ENCODE measurements around the gene NLRP9.

NLRP9 gene

DNA sequence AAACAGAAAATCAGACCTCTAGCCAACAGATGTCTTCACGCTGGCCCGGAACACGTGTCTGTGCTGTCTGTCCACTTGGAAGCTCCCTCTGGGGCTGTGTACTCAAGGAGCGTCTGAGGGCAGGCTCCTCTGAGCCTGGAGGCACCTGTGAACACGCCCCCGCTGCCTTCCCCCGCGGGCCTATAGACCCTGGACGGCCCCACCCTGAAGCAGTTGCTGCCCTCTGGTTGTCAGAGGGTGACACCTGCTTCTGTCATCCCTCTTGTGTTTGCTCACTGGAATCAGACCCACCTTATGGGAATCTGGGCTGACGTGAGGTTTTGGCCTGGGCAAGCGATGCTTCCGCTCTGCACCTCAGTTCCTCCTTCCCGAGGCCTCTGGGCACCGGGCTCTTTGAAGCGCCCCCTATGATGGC is 44.0 kb downstream of the NLRP9 start:
- Histone ChIP-seq H3K9ac (ENCODE audit: low read depth, low read length) (no peak overlapping the region), H3K4me3 (ENCODE audit: low read length) (no peak overlapping the region), H3K4me1 (ENCODE audit: insufficient read depth, low read length) (no peaks in the 10 kb centered on the region), H3K36me3 (ENCODE audit: insufficient read depth, low read length) (peaks cover 71% of the 10 kb centered on the region), H3K27ac (ENCODE audit: low read depth, low read length) (no peak overlapping the region), H3K9me3 (ENCODE audit: insufficient read depth, low read depth, low read length) (no peaks in the 10 kb centered on the region), H3K27me3 (ENCODE audit: insufficient read depth, low read length) (no peaks in the 10 kb centered on the region)
- 95% methylated on average over 15 of the region's 15 CpGs for WGBS

GRCh38 chr19:55693336-55693974 is 44.7 kb downstream of the NLRP9 start:
- Histone ChIP-seq H3K9ac (ENCODE audit: low read depth, low read length) (no peak overlapping the region), H3K9me3 (ENCODE audit: insufficient read depth, low read depth, low read length) (no peaks in the 10 kb centered on the region), H3K4me3 (ENCODE audit: low read length) (no peak overlapping the region), H3K27ac (ENCODE audit: low read depth, low read length) (no peak overlapping the region), H3K36me3 (ENCODE audit: insufficient read depth, low read length) (peaks cover 76% of the 10 kb centered on the region), H3K4me1 (ENCODE audit: insufficient read depth, low read length) (no peaks in the 10 kb centered on the region), H3K27me3 (ENCODE audit: insufficient read depth, low read length) (no peaks in the 10 kb centered on the region)
- 95% methylated on average over 20 of the region's 20 CpGs for WGBS

DNA sequence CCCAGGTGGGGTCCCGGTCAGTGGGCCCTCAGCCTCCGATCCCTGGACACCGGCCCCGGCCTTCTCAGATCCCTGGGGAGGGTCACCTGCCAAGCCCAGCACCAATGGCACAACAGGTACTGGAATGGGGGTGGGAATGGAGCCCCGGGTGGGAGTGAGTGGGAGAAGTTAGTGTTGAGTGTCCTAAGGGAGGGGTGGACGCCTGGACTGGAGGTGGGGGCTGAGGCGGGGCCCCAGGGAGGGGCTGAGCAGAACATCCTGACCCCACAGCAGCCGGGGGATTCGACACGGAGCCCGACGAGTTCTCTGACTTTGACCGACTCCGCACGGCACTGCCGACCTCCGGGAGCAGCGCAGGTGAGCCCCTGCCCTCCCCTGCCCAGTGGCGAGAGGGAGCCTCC is 45.5 kb downstream of the NLRP9 start:
- 94% methylated on average over 19 of the region's 19 CpGs for WGBS
- Histone ChIP-seq H3K36me3 (ENCODE audit: insufficient read depth, low read length) (peaks cover 78% of the 10 kb centered on the region), H3K27me3 (ENCODE audit: insufficient read depth, low read length) (no peaks in the 10 kb centered on the region)

DNA sequence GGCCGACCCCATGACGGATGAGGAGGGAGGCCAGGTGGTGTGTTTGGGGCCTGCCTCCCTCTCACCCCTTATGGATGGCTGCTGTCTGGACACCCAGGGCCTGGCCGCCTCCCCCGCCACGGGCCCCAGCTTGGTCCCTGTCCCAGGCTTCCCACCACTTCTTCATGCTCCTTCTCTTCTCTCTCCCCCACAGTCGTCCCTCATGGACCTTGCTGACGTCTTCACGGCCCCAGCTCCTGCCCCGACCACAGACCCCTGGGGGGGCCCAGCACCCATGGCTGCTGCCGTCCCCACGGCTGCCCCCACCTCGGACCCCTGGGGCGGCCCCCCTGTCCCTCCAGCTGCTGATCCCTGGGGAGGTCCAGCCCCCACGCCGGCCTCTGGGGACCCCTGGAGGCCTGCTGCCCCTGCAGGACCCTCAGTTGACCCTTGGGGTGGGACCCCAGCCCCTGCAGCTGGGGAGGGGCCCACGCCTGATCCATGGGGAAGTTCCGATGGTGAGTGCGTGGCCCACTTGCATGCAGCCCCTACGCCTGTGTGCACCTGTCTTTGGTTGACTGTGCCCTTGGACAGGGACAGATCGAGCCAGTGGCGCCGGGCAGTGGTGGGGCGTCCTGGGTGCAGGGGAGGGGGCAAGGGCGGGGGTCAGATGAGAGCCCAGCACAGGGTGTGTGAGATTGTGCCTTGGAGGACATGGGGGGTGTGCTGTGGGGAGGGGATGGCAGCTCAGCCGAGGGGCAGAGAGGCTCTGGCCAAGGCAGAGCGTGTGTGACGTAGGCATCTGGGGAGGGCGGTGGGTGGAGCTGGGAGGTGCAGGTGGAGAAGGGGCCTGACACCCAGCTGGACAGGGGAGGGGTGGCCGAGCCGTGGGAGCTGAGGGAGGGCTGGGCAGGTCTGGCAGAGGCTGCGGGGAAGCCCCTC is 46.4 kb downstream of the NLRP9 start:
- Histone ChIP-seq H3K27ac (ENCODE audit: low read depth, low read length) (no peak overlapping the region), H3K4me1 (ENCODE audit: insufficient read depth, low read length) (no peaks in the 10 kb centered on the region), H3K9me3 (ENCODE audit: insufficient read depth, low read depth, low read length) (no peaks in the 10 kb centered on the region), H3K4me3 (ENCODE audit: low read length) (no peak overlapping the region), H3K9ac (ENCODE audit: low read depth, low read length) (no peak overlapping the region), H3K36me3 (ENCODE audit: insufficient read depth, low read length) (peaks cover 70% of the 10 kb centered on the region), H3K27me3 (ENCODE audit: insufficient read depth, low read length) (no peaks in the 10 kb centered on the region)
- 94% methylated on average over 31 of the region's 31 CpGs for WGBS

More for the DNA sequence above, 45.5 kb downstream of the NLRP9 start:
- no peaks in the 10 kb centered on the region for H3K4me1 ChIP-seq (ENCODE audit: insufficient read depth, low read length)
- H3K27ac ChIP-seq (ENCODE audit: low read depth, low read length): no peak overlapping the region
- no peaks in the 10 kb centered on the region for H3K9me3 ChIP-seq (ENCODE audit: insufficient read depth, low read depth, low read length)
- H3K9ac ChIP-seq (ENCODE audit: low read depth, low read length): no peak overlapping the region
- no peak overlapping the region for H3K4me3 ChIP-seq (ENCODE audit: low read length)

- no peak overlapping the region for H3K27ac ChIP-seq (ENCODE audit: low read depth, low read length)
- H3K9ac ChIP-seq (ENCODE audit: low read depth, low read length): no peak overlapping the region
- 95% methylated on average over 31 of the region's 31 CpGs for WGBS
- H3K4me1 ChIP-seq (ENCODE audit: insufficient read depth, low read length): no peaks in the 10 kb centered on the region
- H3K9me3 ChIP-seq (ENCODE audit: insufficient read depth, low read depth, low read length): no peaks in the 10 kb centered on the region
- no peaks in the 10 kb centered on the region for H3K27me3 ChIP-seq (ENCODE audit: insufficient read depth, low read length)
- no peak overlapping the region for H3K4me3 ChIP-seq (ENCODE audit: low read length)
- peaks cover 67% of the 10 kb centered on the region for H3K36me3 ChIP-seq (ENCODE audit: insufficient read depth, low read length)
Observed at GRCh38 chr19:55690769-55691545, 47.2 kb downstream of the NLRP9 start.

- Histone ChIP-seq H3K36me3 (ENCODE audit: insufficient read depth, low read length) (peaks cover 70% of the 10 kb centered on the region), H3K9me3 (ENCODE audit: insufficient read depth, low read depth, low read length) (no peaks in the 10 kb centered on the region), H3K9ac (ENCODE audit: low read depth, low read length) (no peak overlapping the region), H3K27me3 (ENCODE audit: insufficient read depth, low read length) (no peaks in the 10 kb centered on the region), H3K4me1 (ENCODE audit: insufficient read depth, low read length) (no peaks in the 10 kb centered on the region), H3K27ac (ENCODE audit: low read depth, low read length) (no peak overlapping the region), H3K4me3 (ENCODE audit: low read length) (no peak overlapping the region)
- WGBS: 95% methylated on average over 25 of the region's 25 CpGs
Observed at GRCh38 chr19:55690109-55690768, 48.0 kb downstream of the NLRP9 start.

- H3K9me3 ChIP-seq (ENCODE audit: insufficient read depth, low read depth, low read length): no peaks in the 10 kb centered on the region
- no peak overlapping the region for H3K9ac ChIP-seq (ENCODE audit: low read depth, low read length)
- no peaks in the 10 kb centered on the region for H3K27me3 ChIP-seq (ENCODE audit: insufficient read depth, low read length)
- 97% methylated on average over 35 of the region's 35 CpGs for WGBS
- no peak overlapping the region for H3K27ac ChIP-seq (ENCODE audit: low read depth, low read length)
- no peak overlapping the region for H3K4me3 ChIP-seq (ENCODE audit: low read length)
- H3K4me1 ChIP-seq (ENCODE audit: insufficient read depth, low read length): no peaks in the 10 kb centered on the region
- peaks cover 71% of the 10 kb centered on the region for H3K36me3 ChIP-seq (ENCODE audit: insufficient read depth, low read length)
Observed at GRCh38 chr19:55689411-55690108, 48.6 kb downstream of the NLRP9 start.

GRCh38 chr19:55688422-55689218 is 49.6 kb downstream of the NLRP9 start:
- H3K9ac ChIP-seq (ENCODE audit: low read depth, low read length): no peak overlapping the region
- no peaks in the 10 kb centered on the region for H3K27me3 ChIP-seq (ENCODE audit: insufficient read depth, low read length)
- H3K27ac ChIP-seq (ENCODE audit: low read depth, low read length): no peak overlapping the region
- H3K4me1 ChIP-seq (ENCODE audit: insufficient read depth, low read length): no peaks in the 10 kb centered on the region
- no peaks in the 10 kb centered on the region for H3K9me3 ChIP-seq (ENCODE audit: insufficient read depth, low read depth, low read length)
- H3K36me3 ChIP-seq (ENCODE audit: insufficient read depth, low read length): peaks cover 70% of the 10 kb centered on the region
- H3K4me3 ChIP-seq (ENCODE audit: low read length): no peak overlapping the region
- 89% methylated on average over 27 of the region's 27 CpGs for WGBS

DNA sequence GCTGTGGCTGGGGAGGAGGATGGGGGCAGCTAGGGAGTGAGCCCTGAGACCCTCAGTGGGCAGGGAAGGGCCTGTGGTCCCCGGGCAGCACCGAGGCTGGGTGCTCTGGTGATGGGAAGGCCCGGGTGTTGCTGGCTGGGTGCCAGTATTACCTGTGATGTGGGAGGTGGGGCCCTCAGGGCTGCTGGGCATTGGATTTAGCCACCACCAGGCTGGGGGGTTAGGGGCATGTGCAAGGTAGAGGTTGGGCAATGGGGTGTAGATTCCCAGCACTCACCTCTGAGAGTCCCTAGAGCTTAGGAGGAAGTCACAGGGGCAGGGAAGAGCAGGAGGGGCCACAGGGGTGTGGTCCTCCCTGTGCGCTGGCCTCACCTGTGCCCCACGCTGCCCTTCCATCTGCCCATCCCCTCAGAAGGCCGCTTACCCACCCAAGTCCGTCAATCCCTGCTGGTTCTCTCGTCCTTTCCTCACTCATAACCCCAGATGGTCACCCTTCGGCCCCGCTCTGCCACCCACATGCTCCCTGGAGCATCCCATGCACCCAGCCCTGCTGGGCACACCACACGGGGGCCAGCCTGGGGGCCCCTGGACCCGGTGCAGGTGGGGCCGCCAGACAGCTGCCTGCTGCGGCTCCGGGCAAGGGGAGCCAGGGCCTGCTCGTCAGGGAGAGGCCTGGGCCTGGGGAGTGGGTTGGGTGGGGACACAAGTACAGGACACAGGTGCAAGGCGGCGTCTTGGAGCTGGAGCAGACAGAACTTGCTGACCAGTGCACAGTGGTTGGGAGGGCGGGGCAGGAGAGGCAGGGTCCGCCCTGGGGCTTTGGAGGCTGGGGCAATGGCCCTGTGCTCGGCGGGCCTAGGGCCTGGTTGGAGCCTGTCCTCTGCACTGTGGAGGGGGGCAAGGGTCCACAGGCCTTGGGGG is 50.7 kb downstream of the NLRP9 start:
- Histone ChIP-seq H3K27me3 (ENCODE audit: insufficient read depth, low read length) (no peaks in the 10 kb centered on the region), H3K4me1 (ENCODE audit: insufficient read depth, low read length) (no peaks in the 10 kb centered on the region), H3K36me3 (ENCODE audit: insufficient read depth, low read length) (peaks cover 65% of the 10 kb centered on the region), H3K9ac (ENCODE audit: low read depth, low read length) (no peak overlapping the region), H3K27ac (ENCODE audit: low read depth, low read length) (no peak overlapping the region), H3K4me3 (ENCODE audit: low read length) (no peak overlapping the region), H3K9me3 (ENCODE audit: insufficient read depth, low read depth, low read length) (no peaks in the 10 kb centered on the region)
- WGBS: 93% methylated on average over 22 of the region's 22 CpGs

Data from HUES64 (cell line).